WI38 (cell line): Measurements from ENCODE around the gene LIN52.
"Not testable (repeated sequence)": the region's sequence is repeated elsewhere in the genome, so short reads cannot be mapped to it uniquely, and the experiment has no call there.

Source experiments
- H3K4me3 ChIP-seq: 2 replicates; pipeline ENCODE4 v1.5.1; 2011; ENCODE audit warnings: low read depth, mild to moderate bottlenecking, control low read depth, low read length
- TF ChIP-seq, protein P1 (sequence below): IDR thresholded peaks from 2 replicates; pipeline ENCODE4 v1.5.1; 2012; ENCODE audit warnings: low read depth, mild to moderate bottlenecking, control low read depth, low read length

The LIN52 gene

DNA sequence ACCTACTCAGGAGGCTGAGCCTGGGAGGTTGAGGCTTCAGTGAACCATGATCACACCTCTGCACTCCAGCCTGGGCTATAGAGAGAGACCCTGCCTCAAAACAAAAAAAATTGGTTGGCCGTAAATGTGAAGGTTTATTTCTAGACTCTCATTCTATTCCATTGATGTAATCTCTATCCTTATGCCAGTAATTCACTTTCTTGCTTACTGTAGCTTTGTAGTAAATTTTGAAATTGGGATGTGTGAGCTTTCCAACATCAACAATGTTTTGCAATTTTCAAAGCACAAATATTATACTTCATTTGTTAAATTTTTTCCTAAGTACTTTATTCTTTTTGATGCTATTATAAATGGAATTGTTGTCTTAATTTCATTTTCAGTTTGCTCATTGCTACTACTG lies 24.6 kb downstream of the LIN52 start:
- TF ChIP-seq, protein P1, sequence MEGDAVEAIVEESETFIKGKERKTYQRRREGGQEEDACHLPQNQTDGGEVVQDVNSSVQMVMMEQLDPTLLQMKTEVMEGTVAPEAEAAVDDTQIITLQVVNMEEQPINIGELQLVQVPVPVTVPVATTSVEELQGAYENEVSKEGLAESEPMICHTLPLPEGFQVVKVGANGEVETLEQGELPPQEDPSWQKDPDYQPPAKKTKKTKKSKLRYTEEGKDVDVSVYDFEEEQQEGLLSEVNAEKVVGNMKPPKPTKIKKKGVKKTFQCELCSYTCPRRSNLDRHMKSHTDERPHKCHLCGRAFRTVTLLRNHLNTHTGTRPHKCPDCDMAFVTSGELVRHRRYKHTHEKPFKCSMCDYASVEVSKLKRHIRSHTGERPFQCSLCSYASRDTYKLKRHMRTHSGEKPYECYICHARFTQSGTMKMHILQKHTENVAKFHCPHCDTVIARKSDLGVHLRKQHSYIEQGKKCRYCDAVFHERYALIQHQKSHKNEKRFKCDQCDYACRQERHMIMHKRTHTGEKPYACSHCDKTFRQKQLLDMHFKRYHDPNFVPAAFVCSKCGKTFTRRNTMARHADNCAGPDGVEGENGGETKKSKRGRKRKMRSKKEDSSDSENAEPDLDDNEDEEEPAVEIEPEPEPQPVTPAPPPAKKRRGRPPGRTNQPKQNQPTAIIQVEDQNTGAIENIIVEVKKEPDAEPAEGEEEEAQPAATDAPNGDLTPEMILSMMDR: no peak
- H3K4me3 ChIP-seq: no peak overlapping the region

DNA sequence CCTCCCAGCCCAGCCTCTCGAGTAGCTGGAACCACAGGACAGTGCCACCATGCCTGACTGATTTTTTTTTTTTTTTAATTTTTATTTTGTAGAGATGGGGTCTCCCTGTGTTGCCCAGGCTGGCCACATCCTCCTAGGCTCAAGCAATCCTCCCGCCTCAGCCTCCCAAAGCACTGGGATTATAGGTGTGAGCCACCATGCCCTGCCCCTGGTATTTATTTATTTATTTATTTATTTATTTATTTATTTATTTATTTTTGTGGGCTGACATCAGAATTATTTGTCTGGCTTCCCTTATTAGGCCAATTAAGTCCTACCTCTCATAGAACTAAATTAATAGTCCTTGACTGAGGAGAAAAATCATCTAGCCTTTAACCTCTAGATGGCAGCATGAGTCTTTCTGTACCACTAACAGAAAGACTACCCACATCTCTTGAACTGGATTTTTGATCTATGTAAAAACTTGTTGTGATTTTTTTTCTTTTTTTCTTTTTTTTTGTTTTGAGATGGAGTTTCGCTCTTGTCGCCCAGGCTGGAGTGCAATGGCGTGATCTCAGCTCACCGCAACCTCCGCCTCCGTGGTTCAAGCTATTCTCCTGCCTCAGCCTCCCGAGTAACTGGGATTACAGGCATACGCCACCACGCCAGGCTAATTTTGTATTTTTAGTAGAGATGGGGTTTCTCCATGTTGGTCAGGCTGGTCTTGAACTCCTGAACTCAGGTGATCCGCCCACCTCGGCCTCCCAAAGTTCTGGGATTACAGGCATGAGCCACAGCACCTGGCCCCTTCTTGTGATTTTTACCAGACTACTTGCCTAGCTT lies 26.9 kb downstream of the LIN52 start:
- TF ChIP-seq, protein P1: peak; percentile 28; the same call in 1 of the 2 replicates
- not testable (repeated sequence) for H3K4me3 ChIP-seq

DNA sequence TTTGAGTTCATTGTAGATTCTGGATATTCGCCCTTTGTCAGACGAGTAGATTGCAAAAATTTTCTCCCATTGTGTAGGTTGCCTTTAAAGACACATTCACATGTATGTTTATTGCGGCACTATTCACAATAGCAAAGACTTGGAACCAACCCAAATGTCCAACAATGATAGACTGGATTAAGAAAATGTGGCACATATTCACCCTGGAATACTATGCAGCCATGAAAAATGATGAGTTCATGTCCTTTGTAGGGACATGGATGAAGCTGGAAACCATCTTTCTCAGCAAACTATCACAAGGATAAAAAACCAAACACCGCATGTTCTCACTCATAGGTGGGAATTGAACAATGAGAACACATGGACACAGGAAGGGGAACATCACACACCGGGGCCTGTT lies 40.7 kb downstream of the LIN52 start:
- not testable (repeated sequence) for H3K4me3 ChIP-seq

DNA sequence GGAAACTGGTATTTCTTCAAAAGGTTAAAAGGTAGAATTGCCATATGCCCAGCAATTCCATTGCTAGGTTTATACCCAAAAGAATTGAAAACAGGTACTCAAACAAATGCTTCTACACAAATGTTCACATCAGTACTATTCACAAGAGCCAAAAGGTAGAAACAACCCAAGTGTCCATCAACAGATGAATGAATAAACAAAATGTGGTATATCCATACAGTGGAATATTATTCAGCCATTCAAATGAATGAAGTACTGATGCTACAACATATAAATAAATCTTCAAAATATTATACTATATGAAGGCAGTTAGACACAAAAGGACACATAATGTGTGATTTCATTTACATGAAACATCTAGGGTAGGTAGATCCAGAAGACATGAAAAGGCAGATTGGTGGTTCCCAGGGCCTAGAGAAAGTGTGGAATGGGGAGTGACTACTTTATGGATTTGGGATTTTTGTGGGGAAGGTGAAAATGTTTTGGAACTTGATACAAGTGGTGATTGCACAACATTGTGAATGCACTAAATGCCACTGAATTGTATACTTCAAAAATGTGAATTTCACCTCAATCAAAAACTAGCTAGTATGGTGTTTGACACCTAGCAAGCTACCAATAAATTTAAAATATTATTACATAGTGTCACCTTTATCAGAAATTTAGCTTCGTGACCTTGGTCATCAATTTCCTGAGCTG lies 41.7 kb downstream of the LIN52 start:
- H3K4me3 ChIP-seq: no peak overlapping the region
- TF ChIP-seq, protein P1: no peak

DNA sequence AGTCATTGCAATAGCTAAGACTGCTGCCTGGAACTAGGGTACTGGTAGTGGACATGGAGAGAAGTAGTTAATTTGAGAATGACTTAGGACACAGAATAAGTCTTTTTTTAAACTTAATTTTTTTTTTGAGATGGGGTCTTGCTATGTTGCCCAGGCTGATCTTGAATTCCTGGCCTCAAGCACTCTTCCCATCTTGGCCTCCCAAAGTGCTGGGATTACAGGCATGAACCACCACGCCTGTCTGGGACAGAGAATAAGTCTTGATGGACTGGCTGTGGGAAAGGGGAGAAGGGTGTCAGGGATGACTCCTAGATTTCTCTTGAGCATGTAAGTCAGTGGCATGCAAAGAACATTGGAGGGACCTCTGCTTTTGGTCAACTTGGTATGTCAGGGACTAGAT lies 42.9 kb downstream of the LIN52 start:
- TF ChIP-seq, protein P1: no peak
- H3K4me3 ChIP-seq: no peak overlapping the region

DNA sequence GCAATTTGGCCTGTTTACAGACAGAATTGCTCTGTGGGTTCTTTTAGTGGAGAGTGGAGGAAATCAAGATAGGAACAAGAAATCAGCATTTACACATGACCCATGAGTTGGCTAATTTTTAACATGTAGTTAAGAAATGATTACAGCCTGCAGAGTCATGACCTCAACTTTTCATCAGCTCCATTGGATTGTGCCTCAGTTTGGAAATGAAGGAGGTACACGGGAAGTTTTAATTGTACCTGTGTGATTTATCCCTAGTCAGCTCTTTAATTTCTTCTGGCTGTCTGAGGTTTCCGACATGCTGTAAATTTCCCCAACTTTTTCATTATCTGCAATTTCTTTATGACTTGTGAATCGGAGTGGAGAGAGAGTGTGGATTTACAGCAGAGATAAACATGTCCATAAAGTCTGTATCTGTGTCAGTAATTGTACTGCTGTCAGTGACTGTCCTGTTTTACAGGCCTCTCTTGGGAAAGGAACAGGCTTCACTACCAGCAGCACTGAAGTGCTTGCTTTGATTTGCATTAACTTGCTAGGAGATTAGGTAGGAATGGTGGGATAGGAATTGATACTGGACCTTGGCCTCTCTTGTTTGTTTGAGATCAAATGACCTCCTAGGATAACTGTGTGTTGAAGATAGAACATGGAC lies 49.2 kb downstream of the LIN52 start:
- TF ChIP-seq, protein P1: no peak
- H3K4me3 ChIP-seq: no peak overlapping the region

DNA sequence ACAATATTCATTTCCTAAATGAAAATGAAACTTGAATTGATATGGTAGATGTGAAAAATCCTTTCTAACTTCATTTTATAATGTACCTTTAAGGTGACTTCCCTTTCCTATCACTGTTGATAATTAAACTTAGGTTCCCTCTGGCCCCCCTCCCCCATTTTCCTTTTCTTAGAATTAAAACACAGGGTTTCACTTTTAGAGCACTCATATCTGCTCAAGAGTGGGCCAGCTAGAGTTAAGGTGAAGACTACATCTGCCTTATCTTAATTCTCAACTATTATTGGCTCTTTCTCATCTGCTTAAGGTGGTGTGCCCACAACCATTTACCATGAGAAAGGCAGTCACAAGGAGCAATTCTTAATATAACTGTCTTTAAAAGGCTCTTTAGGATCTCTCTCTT lies 49.7 kb downstream of the LIN52 start:
- TF ChIP-seq, protein P1: no peak
- H3K4me3 ChIP-seq: no peak overlapping the region
